GM19193 (cell line): ENCODE results near the gene ZNF334.

Experiments used
- POLR2A ChIP-seq: IDR thresholded peaks from 4 replicates; pipeline ENCODE4 v1.6.1; 2011; ENCODE audit not compliant: insufficient read depth, insufficient read length; ENCODE audit errors: extremely low read depth

The ZNF334 gene

DNA sequence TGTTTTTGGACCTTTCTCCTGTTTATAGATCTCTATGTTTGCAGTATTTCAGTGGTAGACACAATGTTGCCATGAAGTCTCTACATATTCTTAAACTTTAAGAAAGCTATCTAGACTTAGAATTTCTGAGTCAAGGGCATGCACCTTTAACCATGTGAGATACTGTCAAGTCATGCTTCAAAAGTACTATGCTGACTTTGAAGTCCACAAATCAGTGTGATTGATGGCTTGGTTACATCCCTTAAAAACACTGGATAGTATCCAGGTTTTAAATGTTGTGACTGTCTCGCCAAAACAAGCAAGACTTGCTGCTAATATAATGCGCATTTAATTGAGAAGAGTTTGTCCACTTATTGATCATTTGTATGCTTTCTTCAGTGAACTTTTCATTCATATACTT, 30.5 kb downstream of the ZNF334 start:
- TF ChIP-seq POLR2A: no peak

DNA sequence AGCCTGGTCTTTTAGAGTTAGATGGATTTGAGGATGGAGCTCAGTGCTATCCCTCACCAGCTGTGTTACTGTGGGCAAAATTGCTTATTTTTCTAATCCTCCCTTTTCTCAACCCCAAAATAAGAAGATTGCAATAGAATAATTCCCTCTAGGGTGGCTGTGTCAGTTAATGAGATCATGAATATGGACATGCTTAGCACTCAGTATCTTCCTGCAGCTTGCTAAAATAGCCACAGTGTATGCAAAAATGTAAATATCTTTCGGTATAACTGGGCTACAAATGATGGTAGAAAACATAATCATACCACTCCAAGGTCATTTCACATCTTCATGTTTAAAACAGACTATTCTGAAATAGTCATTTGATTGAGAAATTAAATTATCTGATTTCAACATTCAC, 35.7 kb downstream of the ZNF334 start:
- no peak for TF ChIP-seq POLR2A

DNA sequence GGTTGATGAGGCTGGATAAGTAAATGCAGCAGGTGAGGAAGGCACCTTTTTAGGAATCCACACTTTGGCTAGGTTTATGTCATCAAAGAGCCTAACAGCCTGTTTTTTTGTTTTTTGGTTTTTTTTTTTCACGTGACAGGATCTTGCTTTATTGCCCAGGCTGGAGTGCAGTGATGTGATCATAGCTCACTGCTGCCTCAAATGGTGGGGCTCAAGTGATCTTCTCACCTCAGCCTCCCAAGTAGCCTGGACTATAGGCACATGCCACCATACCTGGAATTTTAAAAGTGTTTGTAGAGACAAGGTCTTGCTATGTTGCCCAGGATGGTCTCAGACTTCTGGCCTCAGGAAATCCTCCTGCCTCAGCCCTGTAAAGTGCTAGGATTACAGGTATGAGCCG, 36.1 kb downstream of the ZNF334 start:
- TF ChIP-seq POLR2A: no peak

DNA sequence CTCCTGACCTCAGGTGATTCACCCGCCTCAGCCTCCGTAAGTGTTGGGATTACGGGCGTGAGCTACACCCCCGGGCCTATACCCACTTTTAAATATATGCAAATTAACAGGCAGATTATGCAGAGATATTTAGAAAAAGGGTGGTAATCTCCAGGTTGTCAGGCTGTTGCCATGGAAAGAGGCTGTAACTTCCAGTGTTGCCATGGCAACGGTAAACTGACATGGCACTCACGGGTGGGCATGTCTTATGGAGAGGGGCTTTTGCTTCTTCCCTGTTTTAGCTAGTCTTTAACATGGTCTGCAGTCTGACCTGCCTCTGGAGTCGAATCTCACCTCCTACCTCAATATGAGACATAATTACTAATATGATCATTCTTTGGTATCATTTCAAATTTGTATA, 44.9 kb downstream of the ZNF334 start:
- TF ChIP-seq POLR2A: no peak

DNA sequence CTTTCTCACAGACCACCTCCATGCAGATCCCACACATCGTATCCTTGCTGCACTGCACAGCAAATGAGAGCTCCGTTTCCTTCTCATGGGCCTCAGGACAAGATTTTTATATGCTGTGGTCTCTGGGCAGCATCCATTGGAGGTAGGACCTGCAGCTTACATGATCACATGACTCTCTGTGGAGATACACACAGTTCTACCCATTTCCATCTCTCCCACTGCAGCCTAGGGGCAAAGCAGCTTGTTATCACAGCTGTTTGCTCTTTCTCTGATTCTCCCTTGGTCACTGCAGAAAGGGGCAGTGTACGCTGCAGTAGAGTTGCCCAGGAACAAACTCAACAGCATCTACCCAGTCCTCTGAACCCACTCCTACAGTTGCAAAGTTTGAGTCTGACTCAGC, 48.9 kb downstream of the ZNF334 start:
- TF ChIP-seq POLR2A: no peak

DNA sequence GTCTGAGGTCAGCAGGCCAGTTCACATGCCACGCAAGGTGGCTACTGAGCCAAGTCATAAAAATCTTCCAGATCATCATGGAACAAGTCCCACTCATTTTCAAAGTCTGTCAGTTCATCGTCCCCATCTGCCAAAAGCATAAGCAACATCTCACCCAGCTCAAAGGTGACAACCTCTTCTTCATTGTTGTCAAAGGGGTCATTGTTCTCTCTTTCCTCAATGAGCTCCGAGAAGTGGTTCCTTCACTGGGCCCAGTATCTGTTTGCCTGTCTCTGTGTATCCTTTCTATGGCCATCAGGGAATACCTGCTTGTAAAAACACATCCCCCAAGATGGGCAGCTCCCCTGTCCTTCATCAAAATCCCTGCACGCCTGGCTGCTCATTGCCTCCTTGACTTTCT, 49.5 kb downstream of the ZNF334 start:
- no peak for TF ChIP-seq POLR2A

DNA sequence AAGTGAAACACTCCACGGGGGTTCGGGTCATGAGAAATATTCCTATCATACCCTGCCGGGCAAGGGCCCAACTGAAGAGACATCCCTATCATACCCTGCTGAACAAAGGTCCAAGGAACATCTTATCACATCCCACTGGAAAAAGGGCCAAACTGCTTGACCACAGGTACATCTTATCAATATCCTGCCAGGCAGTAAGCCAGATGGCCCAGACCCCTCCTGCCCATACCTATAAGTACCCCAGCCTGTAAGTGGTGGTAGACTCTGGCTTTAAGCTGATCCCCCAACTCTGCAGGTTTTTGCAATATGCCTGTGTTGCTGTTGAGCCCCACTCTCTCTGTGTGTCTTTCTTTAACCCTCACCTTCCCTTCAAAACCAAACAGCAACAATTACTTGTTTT, 51.6 kb downstream of the ZNF334 start:
- no peak for TF ChIP-seq POLR2A

DNA sequence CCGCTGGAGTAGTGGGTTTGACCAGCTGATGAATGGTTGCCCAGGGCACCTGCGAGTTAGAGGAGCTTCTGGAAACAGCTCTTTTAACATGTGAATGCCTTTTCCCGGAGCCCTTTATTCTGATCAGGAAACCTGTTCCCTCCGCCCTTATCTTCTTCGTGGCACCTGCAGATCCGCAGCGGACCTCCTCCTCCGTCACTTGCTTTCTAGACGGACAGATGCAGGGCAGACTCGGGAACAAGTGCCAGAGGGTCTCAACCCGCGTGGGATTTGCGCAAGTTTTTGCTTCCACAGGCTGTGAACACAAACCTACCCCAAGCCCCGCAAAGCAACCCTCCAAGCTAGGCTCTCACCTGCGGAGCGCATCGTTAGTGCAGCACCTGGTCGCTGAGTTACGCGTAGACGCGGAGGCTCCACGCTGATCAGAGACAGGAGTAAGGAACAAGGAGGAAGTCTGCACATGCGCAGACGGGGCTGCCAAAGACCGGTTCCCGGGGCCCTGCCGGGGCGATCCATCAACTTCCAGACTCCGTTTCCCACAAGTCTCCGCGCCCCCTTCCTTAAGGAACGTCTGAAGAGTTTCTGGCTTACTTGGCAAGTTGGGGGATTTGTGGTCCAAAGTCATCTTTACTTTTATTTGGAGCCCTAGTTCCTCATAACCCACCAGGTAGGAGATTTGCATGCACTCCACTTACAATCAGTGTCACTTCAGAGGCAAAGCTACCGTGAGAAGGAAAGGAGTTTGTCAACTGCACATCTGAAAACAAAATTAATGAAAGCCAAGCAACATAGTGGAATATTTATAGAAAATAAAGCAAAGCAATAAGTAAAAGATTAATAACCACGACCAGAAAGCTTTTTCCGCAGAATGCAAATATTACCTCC, 54.3 kb downstream of the ZNF334 start:
- no peak for TF ChIP-seq POLR2A

DNA sequence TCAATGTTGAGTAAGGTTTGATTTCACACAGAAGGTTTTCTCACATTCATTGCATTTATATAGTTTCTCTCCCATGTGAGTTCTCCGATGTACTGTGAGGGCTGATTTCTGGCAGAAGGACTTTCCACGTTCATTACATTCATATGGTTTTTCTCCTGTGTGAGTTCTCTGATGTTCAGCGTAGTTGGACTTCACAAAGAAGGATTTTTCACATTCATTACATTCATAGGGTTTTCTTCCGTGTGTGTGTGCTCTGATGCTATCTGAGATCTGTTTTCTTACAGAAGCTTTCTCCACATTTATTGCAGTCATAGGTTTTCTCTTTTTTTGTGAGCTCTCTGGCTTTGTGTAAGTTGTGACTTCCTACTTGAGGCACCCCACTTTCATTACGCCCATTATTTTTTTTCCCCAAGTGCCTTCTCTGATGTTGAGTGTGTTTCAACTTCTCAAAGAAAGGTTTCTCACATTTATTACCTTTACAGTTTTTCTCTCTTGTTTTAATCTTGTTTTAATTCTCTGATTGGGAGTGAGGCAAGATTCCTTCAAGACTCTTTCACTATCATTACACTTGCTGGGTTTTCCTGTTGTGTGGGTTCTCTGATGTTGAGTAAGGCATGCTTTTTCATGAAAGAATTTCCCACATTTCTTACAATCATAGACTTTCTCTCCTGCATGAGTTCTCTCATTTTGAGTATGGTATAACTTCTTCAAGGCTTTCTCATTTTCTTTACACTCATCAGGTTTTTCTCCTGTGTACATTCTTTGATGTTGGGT, 56.9 kb downstream of the ZNF334 start:
- TF ChIP-seq POLR2A: no peak

DNA sequence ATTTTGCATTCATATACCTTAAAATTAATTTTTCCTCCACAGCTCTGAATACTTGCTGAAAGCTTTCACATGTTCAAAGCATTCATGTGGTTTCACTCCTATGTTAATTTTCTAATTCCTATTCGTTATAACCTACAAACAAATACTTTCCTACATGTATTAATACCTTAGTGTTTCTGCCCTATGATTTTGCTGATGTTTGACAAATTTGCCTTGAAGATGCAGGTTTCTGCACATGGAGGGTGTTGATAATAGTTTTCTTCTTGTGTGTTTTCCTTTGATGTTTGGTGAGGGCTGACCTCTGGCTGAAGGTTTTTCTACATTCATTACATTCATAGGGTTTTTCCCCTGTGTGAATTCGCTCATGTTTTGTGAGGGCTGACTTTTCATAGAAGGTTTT, 57.6 kb downstream of the ZNF334 start:
- TF ChIP-seq POLR2A: no peak
